Mucosa of descending colon (tissue), 3 donors: ENCODE measurements around the gene GSTK1. TPM values are rescaled to one million over a fixed set of nuclear protein-coding genes. Genes with fewer than 3 reads are reported as not detected.

ENCODE experiments used
- ATAC-seq: fragments of 200-7000 bp; cut with Tn5 transposase; one replicate; pipeline ENCODE4 v1.9.1; 2020; ENCODE audit warnings: mild to moderate bottlenecking, moderate library complexity
- DNase-seq, 3 donors: peaks; one replicate each; pipeline ENCODE4 v3.0.0-alpha.2; 2020
- H3K36me3 ChIP-seq: fragments of 200-600 bp; one replicate; pipeline ENCODE4 v1.8.0; 2021; ENCODE audit warnings: low read depth, mild to moderate bottlenecking
- H3K4me1 ChIP-seq: fragments of 200-600 bp; one replicate; pipeline ENCODE4 v1.8.0; 2021; ENCODE audit warnings: low read depth, mild to moderate bottlenecking
- H3K4me3 ChIP-seq: fragments of 200-600 bp; one replicate; pipeline ENCODE4 v1.8.0; 2021; ENCODE audit warnings: mild to moderate bottlenecking
- H3K9me3 ChIP-seq: fragments of 200-600 bp; one replicate; pipeline ENCODE4 v1.8.0; 2021; ENCODE audit warnings: mild to moderate bottlenecking
- CTCF ChIP-seq: fragments of 200-600 bp; IDR thresholded peaks from one replicate; pipeline ENCODE4 v1.8.0; 2022; ENCODE audit warnings: antibody characterized with exemption, mild to moderate bottlenecking
- intact Hi-C, 2 donors: fragments of 100-400 bp; cut with DNase I in 1 of 2; cut with micrococcal nuclease in 1 of 2; formaldehyde crosslinking; loops; one replicate each; pipeline versions ENCODE4 v1.11.0 to v1.11.1; 2022; cut with DNase I, micrococcal nuclease
- total RNA-seq, 3 donors: library from RNA; stranded (reverse); fragmentation: NEBNext Ultra II Directional in 2 of 3; extraction: Animal tissue kit (Norgen Biotek cat#: 25700) in 2 of 3; gene quantifications; one replicate each; pipeline versions ENCODE4 v1.2.1 to v1.2.4, GENCODE V29; 2021 to 2023
- donor health status: DM: no; HTN: no; CAD: no; lungs with moderate emphysema.
- donor health status: DM: no; HTN: no; CAD: no.
- donor health status: DM: no; HTN: yes; CAD: no.

Gene GSTK1
- total RNA-seq, 3 donors from 2014 or later, result 193 to 363 (median 355) TPM

GRCh38 chr7:143235561-143235960, 27.7 kb upstream of the GSTK1 start:
- intact Hi-C loops, result no loop called here
- no peak for DNase-seq
- no peaks in the 10 kb centered on the region for H3K4me1 ChIP-seq
- TF ChIP-seq CTCF, result no peak
- H3K4me3 ChIP-seq, result no peak overlapping the region
- no peaks in the 10 kb centered on the region for H3K36me3 ChIP-seq
- no peak for ATAC-seq
- peaks cover 16% of the 10 kb centered on the region for H3K9me3 ChIP-seq

- DNase-seq, result no peak
- H3K36me3 ChIP-seq, result no peaks in the 10 kb centered on the region
- ATAC-seq, result no peak
- H3K4me1 ChIP-seq, result no peaks in the 10 kb centered on the region
- H3K9me3 ChIP-seq, result peaks cover 16% of the 10 kb centered on the region
- TF ChIP-seq CTCF, result no peak
- no peak overlapping the region for H3K4me3 ChIP-seq
- intact Hi-C loops, result no loop called here
Measured at GRCh38 chr7:143236408-143236990, 26.7 kb upstream of the GSTK1 start.

- no peak for TF ChIP-seq CTCF
- Histone ChIP-seq H3K36me3 (no peaks in the 10 kb centered on the region), H3K4me1 (no peaks in the 10 kb centered on the region), H3K4me3 (no peak overlapping the region), H3K9me3 (peaks cover 16% of the 10 kb centered on the region)
- ATAC-seq (no peak), DNase-seq (no peak)
- intact Hi-C loops, result no loop called here
Measured at GRCh38 chr7:143237366-143237765, 25.9 kb upstream of the GSTK1 start.

GRCh38 chr7:143238289-143238980, 24.8 kb upstream of the GSTK1 start:
- peaks cover 16% of the 10 kb centered on the region for H3K9me3 ChIP-seq
- intact Hi-C loops, result no loop called here
- no peaks in the 10 kb centered on the region for H3K36me3 ChIP-seq
- TF ChIP-seq CTCF, result no peak
- DNase-seq, result no peak
- no peak overlapping the region for H3K4me3 ChIP-seq
- peaks cover 2% of the 10 kb centered on the region for H3K4me1 ChIP-seq
- no peak for ATAC-seq

GRCh38 chr7:143239813-143240212, 23.4 kb upstream of the GSTK1 start:
- peaks cover under 1% of the 10 kb centered on the region for H3K36me3 ChIP-seq
- ATAC-seq (no peak), DNase-seq (no peak)
- TF ChIP-seq CTCF, result no peak
- no peak overlapping the region for H3K4me3 ChIP-seq
- peaks cover 16% of the 10 kb centered on the region for H3K9me3 ChIP-seq
- H3K4me1 ChIP-seq, result peaks cover 13% of the 10 kb centered on the region
- intact Hi-C loops, result loop anchor here (2.0 to 10.0 kb wide), 4 partner anchors 55 to 177 kb away; no protein-coding TSS in a partner anchor
